Measurements from ENCODE around the gene LNX1. TPM values are rescaled to one million over a fixed set of nuclear protein-coding genes. Genes with fewer than 3 reads are reported as not detected.
"Not testable (repeated sequence)": the region's sequence is repeated elsewhere in the genome, so short reads cannot be mapped to it uniquely, and the experiment has no call there.

Gene LNX1
- total RNA-seq, 1 experiment from 2014 or later, result 3.7 TPM

DNA sequence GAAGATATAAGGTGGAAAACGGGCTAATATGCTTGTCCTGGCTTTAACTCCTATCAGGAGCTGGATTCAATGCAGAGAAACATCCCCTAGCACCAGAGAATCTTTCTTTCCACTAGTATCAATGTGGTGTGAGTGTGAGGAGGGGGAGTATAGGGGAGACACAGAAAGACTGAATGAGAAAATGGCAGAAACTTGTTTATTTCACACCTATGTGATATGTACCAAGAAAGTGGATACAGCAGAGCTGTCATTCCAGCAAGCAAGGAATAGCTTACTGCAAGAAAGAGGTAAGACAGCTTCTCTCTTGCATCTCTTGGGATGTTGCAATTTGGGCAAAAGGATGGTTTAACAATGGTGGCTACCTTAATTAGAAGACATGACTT, 105.6 kb downstream of the LNX1 start:
- in situ Hi-C loops (cut with HindIII; ENCODE audit: low pct_unique_long_range_greater_than_20kb, low sequenced_read_pairs), result no loop called here
- DNase-seq (ENCODE audit: low read depth), result no peak

DNA sequence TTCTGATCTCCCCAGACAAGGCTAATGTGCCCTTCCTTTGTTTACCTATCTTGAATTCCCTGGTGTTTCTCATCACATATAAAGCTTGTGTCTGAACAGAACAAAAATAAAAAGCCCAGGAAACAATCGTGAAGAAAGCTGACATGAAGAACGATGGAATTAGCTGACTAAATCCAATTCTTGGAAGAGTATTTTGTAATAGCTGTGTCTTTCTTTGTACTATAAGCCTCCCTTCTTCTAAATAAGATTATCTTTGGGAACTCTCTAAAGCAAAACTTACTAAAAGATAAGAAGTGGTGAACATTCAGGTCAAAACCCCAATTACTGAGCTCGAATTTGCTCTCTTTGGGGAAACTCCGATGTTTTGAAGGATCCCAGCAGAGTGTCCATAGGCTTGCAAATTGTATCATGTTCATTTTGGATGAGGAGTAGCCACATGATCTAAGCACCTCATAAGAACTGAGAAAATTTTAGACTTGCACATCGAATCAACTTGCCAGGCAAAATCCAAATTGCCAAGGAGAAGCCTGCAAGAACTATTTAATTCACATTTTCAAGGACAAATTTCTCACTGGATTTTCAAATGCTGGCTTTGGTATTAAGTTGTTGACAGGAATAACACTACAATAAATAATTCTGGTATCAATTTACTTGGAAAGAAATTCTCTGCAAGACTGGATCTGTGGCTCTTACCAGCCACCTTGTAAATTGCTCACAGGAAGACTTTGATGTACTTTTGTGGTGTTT, 106.2 kb downstream of the LNX1 start:
- in situ Hi-C loops (cut with HindIII; ENCODE audit: low pct_unique_long_range_greater_than_20kb, low sequenced_read_pairs), result no loop called here

DNA sequence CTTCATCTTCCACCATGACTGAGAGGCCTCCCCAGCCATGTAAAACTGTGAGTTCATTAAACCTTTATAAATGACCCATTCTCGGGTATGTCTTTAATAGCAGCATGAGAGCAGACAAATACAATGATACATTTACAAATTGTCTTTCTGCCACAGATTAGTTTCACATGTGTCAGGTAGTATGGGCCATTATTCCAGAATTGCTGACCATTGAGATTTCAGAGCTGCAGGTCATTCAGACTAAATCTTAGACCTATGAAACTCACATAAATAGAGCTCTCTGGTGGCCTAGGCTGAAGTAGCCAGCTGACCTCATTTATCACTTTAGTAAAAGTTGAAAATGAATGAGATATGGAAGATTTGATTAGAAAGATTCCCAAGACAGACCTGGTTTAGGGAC, 108.0 kb downstream of the LNX1 start:
- in situ Hi-C loops (cut with HindIII; ENCODE audit: low pct_unique_long_range_greater_than_20kb, low sequenced_read_pairs), result no loop called here
- no peak for DNase-seq (ENCODE audit: low read depth)

More for the DNA sequence above, 106.2 kb downstream of the LNX1 start:
- no peak for DNase-seq (ENCODE audit: low read depth)

DNA sequence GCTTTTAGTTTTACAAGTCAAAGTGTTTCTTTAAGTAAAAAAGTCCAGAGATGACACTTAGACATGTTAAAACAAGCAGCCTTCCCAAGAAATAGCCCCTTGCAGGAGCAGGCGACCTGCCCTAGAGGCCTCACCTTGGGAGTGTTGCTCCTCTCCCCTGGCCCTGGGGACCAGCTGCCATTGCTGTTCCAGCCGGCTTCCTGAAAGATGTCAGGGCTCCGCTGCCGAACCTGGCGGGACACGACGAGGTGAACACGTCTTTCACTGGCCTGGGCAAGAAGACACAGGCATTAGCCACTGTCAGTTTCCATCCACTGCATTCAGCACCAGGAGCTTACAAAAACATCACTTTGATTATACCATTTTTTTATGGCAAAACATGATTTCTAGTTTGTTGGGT, 109.7 kb downstream of the LNX1 start:
- in situ Hi-C loops (cut with HindIII; ENCODE audit: low pct_unique_long_range_greater_than_20kb, low sequenced_read_pairs), result no loop called here
- no peak for DNase-seq (ENCODE audit: low read depth)

DNA sequence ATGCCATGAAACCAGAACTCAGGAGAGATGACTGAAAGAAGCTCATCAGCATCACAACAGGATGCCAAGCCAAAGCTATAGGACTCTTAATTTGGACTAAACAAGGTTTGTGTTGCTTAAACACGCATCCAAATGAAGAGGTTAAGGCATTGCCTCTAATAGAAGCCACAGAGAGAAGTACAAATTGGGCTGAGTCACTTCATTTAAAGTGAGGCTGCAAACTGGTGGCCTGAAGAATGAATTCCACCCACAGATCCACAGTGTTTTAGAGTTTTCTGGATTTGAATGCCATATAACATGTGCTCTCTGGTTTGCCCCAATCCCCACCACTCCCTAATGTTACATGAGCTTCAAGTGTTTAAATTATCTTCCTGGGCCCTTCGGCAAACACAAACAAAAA, 110.4 kb downstream of the LNX1 start:
- in situ Hi-C loops (cut with HindIII; ENCODE audit: low pct_unique_long_range_greater_than_20kb, low sequenced_read_pairs), result no loop called here
- no peak for DNase-seq (ENCODE audit: low read depth)

GRCh38 chr4:53479736-53480525, 111.4 kb downstream of the LNX1 start:
- in situ Hi-C loops (cut with HindIII; ENCODE audit: low pct_unique_long_range_greater_than_20kb, low sequenced_read_pairs), result no loop called here
- no peak for DNase-seq (ENCODE audit: low read depth)

DNA sequence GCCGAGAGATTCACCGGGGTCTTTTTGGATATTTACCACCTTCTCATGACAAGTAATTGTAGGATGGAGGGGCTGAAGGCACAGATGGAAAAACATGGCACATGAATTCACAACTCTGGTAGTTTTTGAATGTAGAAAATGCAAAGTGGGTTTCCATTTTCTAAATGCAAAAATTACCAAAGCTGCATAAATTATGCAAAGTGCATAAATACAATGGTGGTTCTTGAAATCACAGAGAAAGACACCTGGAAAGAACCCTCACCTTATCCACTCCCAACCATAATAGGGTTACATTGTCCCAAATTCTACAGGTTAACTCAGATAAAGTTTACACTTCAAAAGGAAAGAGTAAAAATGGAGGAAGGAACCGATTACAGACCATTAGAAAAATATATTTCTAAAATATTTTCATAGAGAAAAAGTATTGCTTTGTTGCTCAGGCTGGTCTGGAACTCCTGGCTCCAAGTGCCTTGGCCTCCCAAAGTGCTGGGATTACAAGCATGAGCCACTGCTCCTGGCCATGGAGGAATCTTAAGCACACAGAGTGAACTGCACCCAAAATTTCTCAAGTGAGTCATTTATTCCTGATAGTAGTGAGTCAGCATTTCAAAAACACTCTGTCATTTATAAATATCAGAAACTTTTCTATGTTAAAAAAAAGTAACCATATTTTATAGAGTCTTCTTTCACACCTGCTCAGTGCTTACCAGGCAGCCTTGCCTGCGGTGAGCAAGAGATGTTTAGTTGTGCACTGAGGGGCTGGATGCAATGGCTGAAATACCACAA, 112.4 kb downstream of the LNX1 start:
- in situ Hi-C loops (cut with HindIII; ENCODE audit: low pct_unique_long_range_greater_than_20kb, low sequenced_read_pairs), result no loop called here
- DNase-seq (ENCODE audit: low read depth), result peak; percentile 34

- in situ Hi-C loops (cut with HindIII; ENCODE audit: low pct_unique_long_range_greater_than_20kb, low sequenced_read_pairs), result no loop called here
- no peak for DNase-seq (ENCODE audit: low read depth)
Measured at GRCh38 chr4:53477636-53478035, 113.7 kb downstream of the LNX1 start.

GRCh38 chr4:53477038-53477565, 114.2 kb downstream of the LNX1 start:
- in situ Hi-C loops (cut with HindIII; ENCODE audit: low pct_unique_long_range_greater_than_20kb, low sequenced_read_pairs), result no loop called here
- no peak for DNase-seq (ENCODE audit: low read depth)

DNA sequence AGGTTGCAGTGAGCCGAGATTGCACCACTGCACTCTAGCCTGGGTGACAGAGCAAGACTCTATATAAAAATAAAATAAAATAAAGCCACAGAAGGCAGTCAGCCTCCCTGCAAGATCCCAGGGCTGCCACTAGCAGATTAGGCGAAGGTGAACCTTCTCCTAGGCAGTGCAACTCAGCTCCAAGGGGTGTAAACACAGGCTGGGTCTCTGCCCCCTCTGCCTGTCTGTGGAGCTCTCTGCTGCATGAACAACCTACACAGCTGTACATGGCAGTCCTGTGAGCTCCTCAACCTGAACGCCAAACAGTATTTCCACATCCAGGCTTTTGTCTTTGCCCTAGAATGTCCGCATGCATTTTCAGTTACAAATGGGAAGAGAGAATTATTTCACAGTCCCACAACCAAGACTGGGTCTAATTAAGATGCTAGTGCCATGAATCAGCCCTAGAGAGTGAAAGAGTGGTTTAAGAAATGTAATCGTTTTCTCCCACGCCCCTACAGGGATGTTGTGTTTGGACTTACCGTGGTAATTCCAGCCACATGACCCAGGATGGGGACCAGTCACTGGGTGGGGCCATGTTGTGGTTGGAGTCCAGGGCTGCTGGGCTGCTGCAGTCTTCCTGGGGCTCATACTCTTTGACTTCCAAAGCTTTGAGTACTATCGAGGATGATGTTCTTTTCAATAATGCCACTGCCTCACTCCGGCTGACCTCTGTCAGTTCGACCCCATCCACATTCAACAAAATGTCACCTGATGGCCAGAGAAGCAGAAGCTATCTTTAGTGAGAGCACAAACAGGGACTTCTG, 114.9 kb downstream of the LNX1 start:
- DNase-seq (ENCODE audit: low read depth), result peak; percentile 86
- in situ Hi-C loops (cut with HindIII; ENCODE audit: low pct_unique_long_range_greater_than_20kb, low sequenced_read_pairs), result no loop called here

- DNase-seq (ENCODE audit: low read depth); in situ Hi-C loops (cut with HindIII; ENCODE audit: low pct_unique_long_range_greater_than_20kb, low sequenced_read_pairs): not testable (repeated sequence)
Measured at GRCh38 chr4:53466576-53466975, 124.7 kb downstream of the LNX1 start.

GRCh38 chr4:53465891-53466290, 125.4 kb downstream of the LNX1 start:
- in situ Hi-C loops (cut with HindIII; ENCODE audit: low pct_unique_long_range_greater_than_20kb, low sequenced_read_pairs), result no loop called here
- no peak for DNase-seq (ENCODE audit: low read depth)

GRCh38 chr4:53465281-53465680, 126.0 kb downstream of the LNX1 start:
- DNase-seq (ENCODE audit: low read depth), result no peak

GRCh38 chr4:53463340-53463739, 127.9 kb downstream of the LNX1 start:
- in situ Hi-C loops (cut with HindIII; ENCODE audit: low pct_unique_long_range_greater_than_20kb, low sequenced_read_pairs), result no loop called here
- DNase-seq (ENCODE audit: low read depth), result no peak

More at GRCh38 chr4:53465281-53465680, 126.0 kb downstream of the LNX1 start:
- in situ Hi-C loops (cut with HindIII; ENCODE audit: low pct_unique_long_range_greater_than_20kb, low sequenced_read_pairs), result no loop called here

DNA sequence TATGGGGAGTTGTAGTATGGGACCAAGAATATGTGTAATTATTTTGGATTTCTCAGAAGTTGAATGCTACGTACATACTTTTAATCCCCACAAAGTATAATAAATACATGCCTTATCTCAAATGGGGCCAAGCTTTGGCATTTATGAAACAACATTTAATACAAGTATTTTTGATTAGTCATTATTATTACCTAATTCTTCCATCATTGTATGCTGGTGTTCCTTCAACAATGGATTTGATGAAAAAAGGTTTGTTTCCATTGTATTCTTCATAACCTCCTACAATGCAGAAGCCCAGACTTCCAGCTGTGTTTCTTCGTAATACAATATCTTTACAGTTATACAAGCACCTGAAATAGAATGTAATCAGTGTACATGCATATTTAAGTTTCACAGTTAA, 130.0 kb downstream of the LNX1 start:
- in situ Hi-C loops (cut with HindIII; ENCODE audit: low pct_unique_long_range_greater_than_20kb, low sequenced_read_pairs), result no loop called here
- DNase-seq (ENCODE audit: low read depth), result no peak

DNA sequence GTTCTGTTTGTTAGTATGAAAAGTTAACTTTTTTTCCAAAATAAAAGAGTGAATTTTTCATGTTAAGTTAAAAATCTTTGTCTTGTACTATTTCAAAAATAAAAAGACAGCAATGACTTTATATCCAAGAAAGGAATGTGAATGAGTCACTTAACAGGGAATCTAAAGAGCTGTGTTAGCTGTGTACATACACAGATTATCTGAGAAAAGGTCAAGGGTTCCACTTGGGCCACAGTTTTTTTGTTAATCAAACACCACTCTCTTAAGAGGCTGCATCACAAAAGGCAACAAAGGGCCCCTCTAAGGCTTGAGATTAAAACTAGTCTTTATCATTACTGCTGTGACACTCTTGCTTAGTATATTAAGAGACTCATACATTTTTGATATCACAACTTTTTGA, 131.7 kb downstream of the LNX1 start:
- DNase-seq (ENCODE audit: low read depth), result peak; percentile 30
- in situ Hi-C loops (cut with HindIII; ENCODE audit: low pct_unique_long_range_greater_than_20kb, low sequenced_read_pairs), result no loop called here

GRCh38 chr4:53456178-53456577, 135.1 kb downstream of the LNX1 start:
- DNase-seq (ENCODE audit: low read depth), result no peak
- in situ Hi-C loops (cut with HindIII; ENCODE audit: low pct_unique_long_range_greater_than_20kb, low sequenced_read_pairs), result no loop called here

DNA sequence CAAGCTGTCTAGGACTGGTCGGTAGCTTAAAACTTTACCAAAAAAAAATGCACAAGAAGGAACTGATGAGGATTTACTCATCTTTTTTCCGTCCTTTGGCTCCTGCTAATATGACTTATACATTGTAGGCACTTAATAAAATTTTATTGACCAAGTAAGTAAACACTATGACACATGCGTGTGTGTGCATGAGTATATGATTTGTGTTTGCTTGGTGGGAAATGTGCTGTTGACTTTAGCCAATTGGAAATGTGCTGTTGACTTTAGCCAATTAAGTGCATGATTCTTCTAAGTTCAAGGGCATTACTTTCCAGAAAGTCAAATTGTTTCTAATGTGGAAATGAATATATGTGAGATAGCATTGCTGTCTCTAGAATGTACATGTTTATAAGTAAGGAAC, 135.5 kb downstream of the LNX1 start:
- DNase-seq (ENCODE audit: low read depth), result no peak
- in situ Hi-C loops (cut with HindIII; ENCODE audit: low pct_unique_long_range_greater_than_20kb, low sequenced_read_pairs), result no loop called here
